RWPE1 (cell line): ENCODE results near the gene STAT1.
"Not testable (repeated sequence)": the region's sequence is repeated elsewhere in the genome, so short reads cannot be mapped to it uniquely, and the experiment has no call there.

Experiments
- CTCF ChIA-PET: fragments of 350-600 bp; sonication (Branson Sonifier 250); formaldehyde crosslinking; extraction: SDS; loops from one replicate; lab custom pipeline; 2021; lab: Yijun Ruan, JAX
- POLR2A ChIA-PET: fragments of 400-600 bp; formaldehyde crosslinking; extraction: SDS; loops from one replicate; lab custom pipeline; 2020; ENCODE audit warnings: antibody characterized with exemption; ENCODE audit not compliant: low non-redundant PET; lab: Yijun Ruan, JAX
- DNase-seq: peaks from one replicate; pipeline ENCODE4 v3.0.0; 2012; ENCODE audit warnings: low spot score
- H3K27ac ChIP-seq: fragments of 450-650 bp; 2 replicates; pipeline ENCODE4 v1.5.1; 2017
- TF ChIP-seq, protein P1 (sequence below): fragments of 450-650 bp; conservative IDR thresholded peaks from 2 replicates; pipeline ENCODE4 v1.5.1; 2017; ENCODE audit warnings: low read depth, mild to moderate bottlenecking

Gene STAT1

GRCh38 chr2:190999058-190999457 is 14.9 kb downstream of the STAT1 start:
- TF ChIP-seq, protein P1, sequence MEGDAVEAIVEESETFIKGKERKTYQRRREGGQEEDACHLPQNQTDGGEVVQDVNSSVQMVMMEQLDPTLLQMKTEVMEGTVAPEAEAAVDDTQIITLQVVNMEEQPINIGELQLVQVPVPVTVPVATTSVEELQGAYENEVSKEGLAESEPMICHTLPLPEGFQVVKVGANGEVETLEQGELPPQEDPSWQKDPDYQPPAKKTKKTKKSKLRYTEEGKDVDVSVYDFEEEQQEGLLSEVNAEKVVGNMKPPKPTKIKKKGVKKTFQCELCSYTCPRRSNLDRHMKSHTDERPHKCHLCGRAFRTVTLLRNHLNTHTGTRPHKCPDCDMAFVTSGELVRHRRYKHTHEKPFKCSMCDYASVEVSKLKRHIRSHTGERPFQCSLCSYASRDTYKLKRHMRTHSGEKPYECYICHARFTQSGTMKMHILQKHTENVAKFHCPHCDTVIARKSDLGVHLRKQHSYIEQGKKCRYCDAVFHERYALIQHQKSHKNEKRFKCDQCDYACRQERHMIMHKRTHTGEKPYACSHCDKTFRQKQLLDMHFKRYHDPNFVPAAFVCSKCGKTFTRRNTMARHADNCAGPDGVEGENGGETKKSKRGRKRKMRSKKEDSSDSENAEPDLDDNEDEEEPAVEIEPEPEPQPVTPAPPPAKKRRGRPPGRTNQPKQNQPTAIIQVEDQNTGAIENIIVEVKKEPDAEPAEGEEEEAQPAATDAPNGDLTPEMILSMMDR = no peak
- DNase-seq = no peak
- no peak overlapping the region for H3K27ac ChIP-seq
- CTCF ChIA-PET = interaction anchor here (0.6 to 0.8 kb wide), 2 partner anchors 31 to 1269 kb away, joined by 3 to 9 read pairs; no protein-coding TSS in a partner anchor
- POLR2A ChIA-PET = no interaction called here

DNA sequence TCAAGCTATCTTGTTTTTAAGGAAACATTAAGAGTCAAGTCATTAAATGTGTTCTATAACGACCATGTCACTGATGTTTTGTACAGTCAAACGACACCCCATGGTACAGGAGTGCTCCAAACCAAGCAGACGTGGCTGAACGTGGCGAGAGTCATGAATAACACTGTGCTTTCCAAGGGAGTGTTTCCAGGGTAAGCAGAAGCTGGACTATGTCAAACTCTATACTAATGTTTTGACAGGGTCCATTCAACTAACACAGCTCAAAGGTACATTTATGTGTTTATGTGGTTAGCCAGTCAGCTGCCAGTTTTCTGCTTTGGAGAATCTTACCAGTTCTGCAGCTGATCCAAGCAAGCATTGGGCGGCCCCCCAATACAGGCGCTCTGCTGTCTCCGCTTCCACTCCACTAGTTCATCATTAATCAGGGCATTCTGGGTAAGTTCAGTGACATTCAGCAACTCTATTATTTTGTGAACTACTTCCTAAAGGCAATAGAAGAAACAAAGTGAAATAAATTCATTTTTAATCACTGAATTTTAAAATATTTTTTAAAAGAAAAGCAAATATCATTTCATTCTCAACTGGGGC is 16.4 kb downstream of the STAT1 start:
- CTCF ChIA-PET = no interaction called here
- TF ChIP-seq, protein P1 = no peak
- no peak overlapping the region for H3K27ac ChIP-seq
- POLR2A ChIA-PET = no interaction called here
- DNase-seq = no peak

GRCh38 chr2:190996947-190997346 is 17.0 kb downstream of the STAT1 start:
- TF ChIP-seq, protein P1 = no peak
- DNase-seq = no peak
- ChIA-PET CTCF (no interaction called here), POLR2A (no interaction called here)
- H3K27ac ChIP-seq = no peak overlapping the region

- ChIA-PET POLR2A (no interaction called here), CTCF (no interaction called here)
- TF ChIP-seq, protein P1 = peak; percentile 51
- H3K27ac ChIP-seq = no peak overlapping the region
- peak; percentile 41 for DNase-seq
These were observed 17.5 kb downstream of the STAT1 start for GRCh38 chr2:190996338-190996946.

- DNase-seq, POLR2A ChIA-PET, CTCF ChIA-PET, H3K27ac ChIP-seq: not testable (repeated sequence)
These were observed 18.7 kb downstream of the STAT1 start for GRCh38 chr2:190995315-190995714.

DNA sequence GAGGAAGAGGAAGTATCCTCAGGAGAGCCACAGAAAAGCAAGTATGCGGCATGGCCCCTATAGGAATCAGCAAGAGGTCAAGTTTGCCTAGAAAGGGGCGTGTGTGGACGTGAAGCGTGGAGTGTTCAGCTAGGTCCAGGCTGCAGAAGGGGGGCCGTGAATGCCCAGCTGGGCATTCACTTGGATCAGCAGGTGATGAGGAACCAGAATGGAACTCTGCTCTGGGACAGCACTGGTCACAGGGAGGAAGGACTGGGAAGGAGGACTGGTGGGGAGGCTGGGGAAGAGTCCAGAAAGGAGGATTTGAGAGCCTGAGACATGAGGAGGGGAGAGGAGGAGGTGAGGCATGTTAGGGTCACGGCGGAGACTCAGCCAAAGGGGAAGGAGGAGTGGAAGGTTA is 19.8 kb downstream of the STAT1 start:
- TF ChIP-seq, protein P1 = no peak
- no peak overlapping the region for H3K27ac ChIP-seq
- ChIA-PET POLR2A (no interaction called here), CTCF (no interaction called here)
- DNase-seq = no peak

DNA sequence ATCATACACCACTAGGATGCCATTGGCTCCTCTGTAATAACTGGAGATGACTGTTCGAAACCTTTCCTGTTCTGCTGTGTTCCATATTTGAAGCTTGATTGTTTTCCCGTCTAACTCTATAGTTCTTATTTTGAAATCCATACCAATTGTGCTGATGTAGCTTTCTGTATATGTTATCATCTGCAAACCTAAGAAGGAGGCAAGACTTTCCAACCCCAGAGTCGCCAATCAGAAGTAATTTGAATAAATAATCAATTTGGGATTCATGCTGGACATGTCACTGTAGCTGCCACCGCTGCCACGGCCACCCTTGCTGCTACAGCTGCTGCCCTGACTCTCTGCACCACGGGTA is 20.7 kb downstream of the STAT1 start:
- ChIA-PET CTCF (no interaction called here), POLR2A (interaction anchor here (0.7 kb wide), 2 partner anchors 17 to 19 kb away, joined by 3 read pairs; no protein-coding TSS in a partner anchor)
- no peak overlapping the region for H3K27ac ChIP-seq
- no peak for DNase-seq
- TF ChIP-seq, protein P1 = no peak
